Activated gamma-delta T cell treated with Interleukin-2 at 50 U/mL for 16 hours (primary cell): ENCODE data around the gene DLAT.
A peak's percentile ranks its signal among the peaks of the same experiment; 100 is the strongest.
"Not testable (repeated sequence)": the region's sequence is repeated elsewhere in the genome, so short reads cannot be mapped to it uniquely, and the experiment has no call there.

Experiments
- DNase-seq: peaks from one replicate; pipeline ENCODE4 v3.0.0-alpha.2; 2020

The DLAT gene

GRCh38 chr11:112050721-112051120 lies 25.5 kb downstream of the DLAT start:
- no peak for DNase-seq

- DNase-seq, result no peak
Measured at GRCh38 chr11:112051768-112052167, 26.6 kb downstream of the DLAT start.

GRCh38 chr11:112057170-112057569 lies 32.0 kb downstream of the DLAT start:
- DNase-seq, result no peak

GRCh38 chr11:112058103-112058502 lies 32.9 kb downstream of the DLAT start:
- no peak for DNase-seq

GRCh38 chr11:112062923-112063322 lies 37.7 kb downstream of the DLAT start:
- no peak for DNase-seq

GRCh38 chr11:112073941-112074811 lies 49.0 kb downstream of the DLAT start, which contains the start of the genes NKAPD1 and PIH1D2:
Gene NKAPD1 (plus strand): TSS chr11:112074299. CDS start chr11:112075575, 1,276 bp downstream.
Gene PIH1D2 (minus strand): TSS chr11:112074017. CDS start chr11:112073174, 843 bp downstream.
- DNase-seq, result peak; percentile 76

GRCh38 chr11:112082729-112083128 lies 57.5 kb downstream of the DLAT start:
- no peak for DNase-seq

- no peak for DNase-seq
Measured at GRCh38 chr11:112085822-112086421, 60.7 kb downstream of the DLAT start.

GRCh38 chr11:112086422-112087191 lies 61.4 kb downstream of the DLAT start, which contains the start of the genes SDHD and TIMM8B:
Gene SDHD (plus strand): TSS chr11:112086873. CDS start chr11:112086908, 35 bp downstream.
Gene TIMM8B (minus strand): TSS chr11:112086756. CDS start chr11:112086723, 33 bp downstream.
- peak; percentile 94 for DNase-seq

- DNase-seq, result no peak
Measured at GRCh38 chr11:112087212-112087611, 62.0 kb downstream of the DLAT start.

- not testable (repeated sequence) for DNase-seq
Measured at GRCh38 chr11:112095302-112095701, 70.1 kb downstream of the DLAT start.

GRCh38 chr11:112096194-112096593 lies 71.0 kb downstream of the DLAT start:
- DNase-seq, result no peak

- DNase-seq, result no peak
Measured at GRCh38 chr11:112097734-112098528, 72.7 kb downstream of the DLAT start.

GRCh38 chr11:112100462-112100861 lies 75.3 kb downstream of the DLAT start:
- DNase-seq, result no peak

GRCh38 chr11:112103446-112103845 lies 78.2 kb downstream of the DLAT start:
- DNase-seq, result no peak

- no peak for DNase-seq
Measured at GRCh38 chr11:112106070-112106469, 80.9 kb downstream of the DLAT start.
